SU-DHL-6 (cell line): ENCODE measurements around the gene GMDS.
A peak's percentile ranks its signal among the peaks of the same experiment; 100 is the strongest.

Experiments used
- H2AFZ ChIP-seq: fragments of 200-600 bp; sonication (generic); 2 replicates; pipeline ENCODE4 v1.6.1; 2014; ENCODE audit warnings: low read depth, mild to moderate bottlenecking, moderate library complexity, mixed read lengths, antibody characterized with exemption, low read length; ENCODE audit not compliant: severe bottlenecking
- H3F3A ChIP-seq: fragments of 200-600 bp; shearing (Covaris generic); 2 replicates; pipeline ENCODE4 v1.6.0; 2016; ENCODE audit warnings: antibody characterized with exemption, mild to moderate bottlenecking; ENCODE audit not compliant: insufficient read depth
- H3K27ac ChIP-seq: fragments of 200-600 bp; sonication (generic); 2 replicates; pipeline ENCODE4 v1.5.1; 2016; ENCODE audit warnings: low read depth, mild to moderate bottlenecking, low read length, moderate library complexity, mixed read lengths
- H3K27me3 ChIP-seq: fragments of 200-600 bp; sonication (generic), shearing (Covaris generic); 2 replicates; pipeline ENCODE4 v1.6.0; 2014; ENCODE audit warnings: mild to moderate bottlenecking, low read length
- H3K36me3 ChIP-seq: fragments of 200-600 bp; sonication (generic); 2 replicates; pipeline ENCODE4 v1.6.1; 2014; ENCODE audit warnings: mild to moderate bottlenecking, low read length, mixed read lengths
- H3K4me2 ChIP-seq: fragments of 300-600, 200-600 bp; shearing (Covaris generic), sonication (generic); 2 replicates; pipeline ENCODE4 v1.6.0; 2014; ENCODE audit warnings: low read length, low read depth, mild to moderate bottlenecking; ENCODE audit not compliant: poor library complexity, severe bottlenecking
- H3K4me3 ChIP-seq: fragments of 200-600 bp; sonication (generic); 2 replicates; pipeline ENCODE4 v1.5.1; 2014; ENCODE audit warnings: antibody characterized with exemption, low read length, mild to moderate bottlenecking, mixed read lengths; ENCODE audit not compliant: insufficient read depth, poor library complexity, severe bottlenecking
- H3K79me2 ChIP-seq: fragments of 200-600 bp; sonication (generic); 2 replicates; pipeline ENCODE4 v1.6.1; 2014; ENCODE audit warnings: mild to moderate bottlenecking, low read length, moderate library complexity; ENCODE audit not compliant: insufficient read depth
- H3K9ac ChIP-seq: fragments of 200-600 bp; sonication (generic); 2 replicates; pipeline ENCODE4 v1.7.0; 2014; ENCODE audit warnings: mild to moderate bottlenecking, low read length
- H3K9me2 ChIP-seq: fragments of 200-600 bp; sonication (generic); replicated peaks from 2 replicates; pipeline ENCODE4 v1.6.1; 2014; ENCODE audit warnings: low read length; ENCODE audit not compliant: insufficient read depth
- H3K9me3 ChIP-seq: fragments of 200-600 bp; sonication (generic); 2 replicates; pipeline ENCODE4 v1.6.1; 2014; ENCODE audit warnings: low read length, mixed read lengths; ENCODE audit not compliant: insufficient read depth
- H4K20me1 ChIP-seq: fragments of 200-600 bp; sonication (generic); 2 replicates; pipeline ENCODE4 v1.6.1; 2014; ENCODE audit warnings: low read depth, mild to moderate bottlenecking, antibody characterized with exemption, low read length, moderate library complexity, mixed read lengths
- EZH2phosphoT487 ChIP-seq: fragments of 200-600 bp; sonication (generic), shearing (Covaris generic); conservative IDR thresholded peaks from 2 replicates; pipeline ENCODE4 v1.6.1; 2018; ENCODE audit warnings: mild to moderate bottlenecking, antibody characterized with exemption, low read length, moderate library complexity, mixed read lengths
- TF ChIP-seq, protein P1 (sequence below): fragments of 200-600 bp; sonication (generic); IDR thresholded peaks from one replicate; pipeline ENCODE4 v1.5.1; 2017; ENCODE audit warnings: antibody characterized with exemption, mild to moderate bottlenecking, low read length, moderate library complexity; ENCODE audit not compliant: insufficient read depth, poor library complexity, severe bottlenecking

The GMDS gene

DNA sequence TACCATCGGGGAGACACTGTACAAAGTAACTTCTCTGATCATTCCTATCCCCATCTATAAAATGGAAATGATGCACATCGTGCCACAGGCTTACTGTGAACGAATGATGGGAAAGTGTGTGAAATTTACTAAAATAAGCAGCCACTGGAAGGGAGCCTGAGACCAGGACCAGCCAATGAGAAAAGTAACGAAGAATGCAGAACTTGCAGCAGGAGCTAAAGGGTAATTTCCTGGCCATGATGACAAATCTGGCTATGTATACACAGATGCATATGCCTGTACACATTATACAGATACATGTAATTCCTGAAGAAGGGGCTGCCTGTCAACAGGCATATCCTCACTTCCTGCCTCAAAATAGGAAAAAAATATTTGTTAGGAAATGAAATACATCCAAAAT, 47.4 kb downstream of the GMDS start:
- peaks cover 22% of the 10 kb centered on the region for H4K20me1 ChIP-seq

DNA sequence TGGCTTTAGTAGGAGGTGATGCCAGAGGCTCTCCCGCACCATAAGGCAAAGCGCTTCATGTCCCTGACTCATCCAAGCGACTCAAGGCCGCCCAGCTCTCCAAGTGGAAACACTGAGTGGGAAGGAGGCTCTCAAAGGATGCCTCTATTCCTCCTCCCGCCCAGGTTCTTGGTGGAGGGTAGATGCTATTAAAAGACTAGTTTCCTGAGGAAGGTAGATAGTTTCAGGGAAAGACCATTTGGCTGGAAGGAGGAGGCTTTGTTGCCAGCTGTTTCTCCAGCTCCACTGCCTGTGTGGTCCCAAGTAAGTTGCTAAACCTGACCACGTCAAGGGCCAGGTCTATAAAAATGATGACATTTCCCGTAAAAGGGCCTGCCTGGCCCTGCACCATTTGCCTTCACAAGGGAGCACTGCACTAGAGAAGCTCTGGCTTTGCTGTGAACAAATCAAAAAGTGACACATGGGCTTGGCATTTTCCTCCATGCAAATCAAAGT, 48.2 kb downstream of the GMDS start:
- H3K4me2 ChIP-seq, result no peak overlapping the region
- TF ChIP-seq, protein P1, sequence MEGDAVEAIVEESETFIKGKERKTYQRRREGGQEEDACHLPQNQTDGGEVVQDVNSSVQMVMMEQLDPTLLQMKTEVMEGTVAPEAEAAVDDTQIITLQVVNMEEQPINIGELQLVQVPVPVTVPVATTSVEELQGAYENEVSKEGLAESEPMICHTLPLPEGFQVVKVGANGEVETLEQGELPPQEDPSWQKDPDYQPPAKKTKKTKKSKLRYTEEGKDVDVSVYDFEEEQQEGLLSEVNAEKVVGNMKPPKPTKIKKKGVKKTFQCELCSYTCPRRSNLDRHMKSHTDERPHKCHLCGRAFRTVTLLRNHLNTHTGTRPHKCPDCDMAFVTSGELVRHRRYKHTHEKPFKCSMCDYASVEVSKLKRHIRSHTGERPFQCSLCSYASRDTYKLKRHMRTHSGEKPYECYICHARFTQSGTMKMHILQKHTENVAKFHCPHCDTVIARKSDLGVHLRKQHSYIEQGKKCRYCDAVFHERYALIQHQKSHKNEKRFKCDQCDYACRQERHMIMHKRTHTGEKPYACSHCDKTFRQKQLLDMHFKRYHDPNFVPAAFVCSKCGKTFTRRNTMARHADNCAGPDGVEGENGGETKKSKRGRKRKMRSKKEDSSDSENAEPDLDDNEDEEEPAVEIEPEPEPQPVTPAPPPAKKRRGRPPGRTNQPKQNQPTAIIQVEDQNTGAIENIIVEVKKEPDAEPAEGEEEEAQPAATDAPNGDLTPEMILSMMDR, result no peak
- no peak for TF ChIP-seq EZH2phosphoT487
- no peaks in the 10 kb centered on the region for H3K79me2 ChIP-seq
- peaks cover 22% of the 10 kb centered on the region for H4K20me1 ChIP-seq
- no peaks in the 10 kb centered on the region for H3K36me3 ChIP-seq
- H3K4me3 ChIP-seq, result no peak overlapping the region
- no peaks in the 10 kb centered on the region for H3K9me2 ChIP-seq
- H3K9ac ChIP-seq, result no peak overlapping the region
- H2AFZ ChIP-seq, result no peak overlapping the region
- no peak overlapping the region for H3K27ac ChIP-seq
- no peaks in the 10 kb centered on the region for H3F3A ChIP-seq
- H3K27me3 ChIP-seq, result no peaks in the 10 kb centered on the region
- H3K9me3 ChIP-seq, result peaks cover 6% of the 10 kb centered on the region; the same call in 1 of the 2 replicates

More for the DNA sequence above, 47.4 kb downstream of the GMDS start:
- Histone ChIP-seq H3K27ac (no peak overlapping the region), H3K9me2 (no peaks in the 10 kb centered on the region), H3K9ac (no peak overlapping the region), H3K4me3 (no peak overlapping the region), H3K79me2 (no peaks in the 10 kb centered on the region), H3K27me3 (no peaks in the 10 kb centered on the region), H3K9me3 (no peaks in the 10 kb centered on the region), H3K36me3 (no peaks in the 10 kb centered on the region), H3F3A (no peaks in the 10 kb centered on the region), H3K4me2 (no peak overlapping the region), H2AFZ (no peak overlapping the region)
- TF ChIP-seq, protein P1, result no peak
- TF ChIP-seq EZH2phosphoT487, result no peak

DNA sequence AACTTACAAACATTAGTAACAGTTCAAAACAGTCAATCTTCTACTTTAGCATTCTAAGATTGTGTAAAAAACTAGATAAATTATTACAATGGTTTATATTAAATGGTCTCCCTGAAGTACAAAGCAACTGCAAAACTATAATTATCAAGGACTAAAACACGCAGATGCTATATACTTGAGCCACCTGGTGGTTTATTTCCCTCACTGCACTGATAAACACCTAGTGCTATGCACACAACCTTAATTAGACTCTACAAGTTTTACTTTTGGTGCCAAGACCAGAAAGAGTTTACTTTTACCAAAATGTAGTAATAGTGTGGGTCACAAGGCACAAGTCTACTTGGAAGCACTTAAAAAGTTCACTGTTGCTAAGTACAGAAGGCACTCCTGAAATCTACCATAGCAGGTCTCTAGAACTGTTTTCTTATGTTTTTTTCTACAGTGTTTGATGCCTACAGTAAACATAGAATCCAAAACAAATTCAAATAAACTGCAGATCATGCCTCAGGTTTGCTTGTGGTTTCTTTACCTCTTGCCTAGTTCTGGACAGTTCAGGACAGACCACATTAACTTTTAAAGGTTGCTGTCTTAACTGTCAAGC, 49.2 kb downstream of the GMDS start:
- no peak overlapping the region for H3K4me3 ChIP-seq
- no peak overlapping the region for H3K4me2 ChIP-seq
- H3K79me2 ChIP-seq, result no peaks in the 10 kb centered on the region
- H3K27ac ChIP-seq, result no peak overlapping the region
- H3K9ac ChIP-seq, result no peak overlapping the region
- H2AFZ ChIP-seq, result no peak overlapping the region
- no peaks in the 10 kb centered on the region for H3K27me3 ChIP-seq
- TF ChIP-seq, protein P1, result peak; percentile 98
- TF ChIP-seq EZH2phosphoT487, result no peak
- peaks cover 15% of the 10 kb centered on the region; the same call in 1 of the 2 replicates for H3K9me3 ChIP-seq
- no peaks in the 10 kb centered on the region for H3K9me2 ChIP-seq
- peaks cover 22% of the 10 kb centered on the region for H4K20me1 ChIP-seq
- no peaks in the 10 kb centered on the region for H3F3A ChIP-seq
- H3K36me3 ChIP-seq, result no peaks in the 10 kb centered on the region
